HL-60 (cell line): ENCODE measurements around the gene ARHGEF37.

ENCODE experiments used
- DNase-seq, 2 experiments: peaks; one replicate each; pipeline ENCODE4 v3.0.0-alpha.2; 2010 to 2020; ENCODE audit warnings: low read depth in 1 of 2, low spot score in 1 of 2
- H3K27ac ChIP-seq: fragments of 250-450 bp; sonication (Bioruptor Pico); replicated peaks from 2 replicates; pipeline ENCODE4 v1.5.1; 2020; ENCODE audit warnings: mild to moderate bottlenecking, moderate library complexity
- H3K27me3 ChIP-seq: fragments of 250-450 bp; sonication (Bioruptor Pico); 2 replicates; pipeline ENCODE4 v1.5.1; 2021; ENCODE audit warnings: mild to moderate bottlenecking, moderate library complexity; ENCODE audit not compliant: insufficient read depth, poor library complexity, severe bottlenecking
- H3K4me3 ChIP-seq: replicated peaks from 2 replicates; pipeline ENCODE4 v1.5.1; 2011; ENCODE audit warnings: mild to moderate bottlenecking, control low read depth, low read length; ENCODE audit not compliant: insufficient read depth
- CTCF ChIP-seq: IDR thresholded peaks from one replicate; pipeline ENCODE4 v1.5.1; 2011; ENCODE audit warnings: low read length, control low read depth, inconsistent platforms; ENCODE audit not compliant: insufficient read depth
- GABPA ChIP-seq: IDR thresholded peaks from 2 replicates; pipeline ENCODE4 v1.6.1; 2012; ENCODE audit warnings: low read depth
- POLR2AphosphoS5 ChIP-seq: IDR thresholded peaks from 2 replicates; pipeline ENCODE4 v1.6.1; 2012; ENCODE audit warnings: low read depth
- REST ChIP-seq: IDR thresholded peaks from 2 replicates; pipeline ENCODE4 v1.6.1; 2012; ENCODE audit warnings: low read depth; ENCODE audit not compliant: insufficient replicate concordance
- SPI1 ChIP-seq: IDR thresholded peaks from 2 replicates; pipeline ENCODE4 v1.6.1; 2012; ENCODE audit warnings: low read depth, mild to moderate bottlenecking, borderline replicate concordance

ARHGEF37 gene

GRCh38 chr5:149614034-149614907 lies 33.0 kb downstream of the ARHGEF37 start:
- Histone ChIP-seq H3K27ac (no peak overlapping the region), H3K27me3 (no peaks in the 10 kb centered on the region), H3K4me3 (no peak overlapping the region)
- no peak for DNase-seq
- TF ChIP-seq REST (no peak), POLR2AphosphoS5 (no peak), SPI1 (no peak), CTCF (no peak), GABPA (no peak)

- Histone ChIP-seq H3K4me3 (no peak overlapping the region), H3K27ac (no peak overlapping the region), H3K27me3 (no peaks in the 10 kb centered on the region)
- TF ChIP-seq SPI1: no peak
- TF ChIP-seq GABPA: no peak
- TF ChIP-seq POLR2AphosphoS5: no peak
- no peak for DNase-seq
These were observed 34.7 kb downstream of the ARHGEF37 start for GRCh38 chr5:149615976-149616375.

- Histone ChIP-seq H3K27me3 (no peaks in the 10 kb centered on the region), H3K4me3 (no peak overlapping the region), H3K27ac (no peak overlapping the region)
- TF ChIP-seq CTCF (no peak), SPI1 (no peak), REST (no peak), GABPA (no peak), POLR2AphosphoS5 (no peak)
- no peak for DNase-seq
These were observed 35.5 kb downstream of the ARHGEF37 start for GRCh38 chr5:149616727-149617285.

- no peaks in the 10 kb centered on the region for H3K27me3 ChIP-seq
- no peak overlapping the region for H3K27ac ChIP-seq
- no peak for DNase-seq
- TF ChIP-seq POLR2AphosphoS5 (no peak), REST (no peak), CTCF (no peak), GABPA (no peak), SPI1 (no peak)
- H3K4me3 ChIP-seq: no peak overlapping the region
These were observed 36.5 kb downstream of the ARHGEF37 start for GRCh38 chr5:149617760-149618306.
